GM21576 (cell line): ENCODE results near the gene IKBIP.
A peak's percentile ranks its signal among the peaks of the same experiment; 100 is the strongest.
"Not testable (repeated sequence)": the region's sequence is repeated elsewhere in the genome, so short reads cannot be mapped to it uniquely, and the experiment has no call there.

ENCODE experiments used
- ATAC-seq: cut with Tn5 transposase; IDR thresholded peaks from one replicate; pipeline ENCODE4 v1.9.1; 2021; ENCODE audit warnings: mild to moderate bottlenecking, moderate library complexity; ENCODE audit not compliant: unreplicated experiment

IKBIP gene

DNA sequence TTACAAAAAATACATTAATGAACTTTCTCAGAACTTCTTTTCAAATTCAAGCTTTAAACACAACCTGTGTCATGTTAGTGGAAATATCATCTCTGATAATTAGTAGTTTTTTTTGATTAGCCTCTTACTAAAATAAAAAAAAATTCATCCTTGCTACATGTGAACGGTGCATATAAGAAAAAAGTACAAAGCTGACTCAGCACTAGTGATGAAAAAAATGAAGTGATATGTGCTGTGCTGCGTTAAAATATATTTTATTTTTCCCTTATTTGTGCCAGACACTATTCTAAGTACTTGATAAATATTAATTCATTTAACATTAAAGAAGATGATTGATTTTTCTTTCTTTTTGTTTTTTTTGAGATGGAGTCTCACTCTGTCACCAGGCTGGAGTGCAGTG, 7.5 kb downstream of the IKBIP start:
- no peak for ATAC-seq

GRCh38 chr12:98635657-98636323, 8.8 kb downstream of the IKBIP start:
- ATAC-seq, result peak; percentile 85

DNA sequence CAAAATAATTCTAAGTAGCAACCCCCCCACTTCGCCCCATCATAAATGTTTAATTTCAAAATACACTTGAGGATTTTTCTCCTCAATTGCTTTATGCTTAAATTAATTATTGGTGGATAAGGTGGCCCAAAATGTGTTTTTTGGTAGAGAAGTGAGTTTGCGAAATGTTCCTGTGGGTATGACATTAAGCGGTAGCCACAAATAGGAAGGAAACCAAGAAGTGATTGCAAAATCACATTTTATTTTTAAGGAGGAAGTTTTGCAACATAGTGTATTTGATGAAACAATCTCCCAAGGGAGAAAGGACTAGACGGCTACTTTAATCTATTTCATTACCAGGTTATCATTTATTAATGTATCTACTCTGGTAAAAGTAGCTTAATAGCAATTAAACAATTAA, 25.6 kb downstream of the IKBIP start:
- no peak for ATAC-seq

DNA sequence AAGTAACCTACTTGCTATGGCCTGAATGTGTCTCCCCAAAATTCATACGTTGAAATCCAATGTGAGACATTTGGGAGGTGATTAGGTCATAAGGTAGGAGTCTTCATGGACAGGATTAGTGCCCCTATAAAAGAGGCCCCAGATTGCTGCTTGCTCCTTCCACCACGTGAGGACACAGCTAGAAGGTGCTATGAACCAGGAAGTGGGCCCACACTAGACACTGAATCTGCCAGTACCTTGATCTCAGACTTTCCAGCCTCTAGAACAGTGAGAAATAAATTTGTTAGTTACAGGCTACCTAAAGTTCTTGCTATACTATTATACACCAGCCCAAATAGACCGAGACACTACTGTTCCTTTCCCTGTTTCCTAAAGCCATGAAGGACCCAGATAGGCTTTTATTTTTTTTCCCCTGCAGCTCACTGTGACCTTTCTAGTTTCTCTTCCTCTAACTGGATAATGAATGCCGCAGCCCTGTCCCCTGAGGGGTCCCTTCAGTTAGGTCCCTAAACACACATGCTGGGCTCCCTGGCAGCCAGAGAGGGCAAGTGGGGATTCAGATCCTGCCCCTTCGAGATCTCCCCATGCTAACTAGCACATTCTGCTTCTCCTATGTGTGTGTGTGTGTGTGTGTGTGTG, 31.8 kb downstream of the IKBIP start:
- peak; percentile 85 for ATAC-seq

GRCh38 chr12:98610596-98610995, 34.0 kb downstream of the IKBIP start:
- no peak for ATAC-seq

GRCh38 chr12:98606359-98606988, 38.1 kb downstream of the IKBIP start:
- no peak for ATAC-seq

- no peak for ATAC-seq
Observed at GRCh38 chr12:98601924-98602323, 42.7 kb downstream of the IKBIP start.

- ATAC-seq, result not testable (repeated sequence)
Observed at GRCh38 chr12:98597313-98597712, 47.3 kb downstream of the IKBIP start.

- no peak for ATAC-seq
Observed at GRCh38 chr12:98595243-98595988, 49.2 kb downstream of the IKBIP start.

DNA sequence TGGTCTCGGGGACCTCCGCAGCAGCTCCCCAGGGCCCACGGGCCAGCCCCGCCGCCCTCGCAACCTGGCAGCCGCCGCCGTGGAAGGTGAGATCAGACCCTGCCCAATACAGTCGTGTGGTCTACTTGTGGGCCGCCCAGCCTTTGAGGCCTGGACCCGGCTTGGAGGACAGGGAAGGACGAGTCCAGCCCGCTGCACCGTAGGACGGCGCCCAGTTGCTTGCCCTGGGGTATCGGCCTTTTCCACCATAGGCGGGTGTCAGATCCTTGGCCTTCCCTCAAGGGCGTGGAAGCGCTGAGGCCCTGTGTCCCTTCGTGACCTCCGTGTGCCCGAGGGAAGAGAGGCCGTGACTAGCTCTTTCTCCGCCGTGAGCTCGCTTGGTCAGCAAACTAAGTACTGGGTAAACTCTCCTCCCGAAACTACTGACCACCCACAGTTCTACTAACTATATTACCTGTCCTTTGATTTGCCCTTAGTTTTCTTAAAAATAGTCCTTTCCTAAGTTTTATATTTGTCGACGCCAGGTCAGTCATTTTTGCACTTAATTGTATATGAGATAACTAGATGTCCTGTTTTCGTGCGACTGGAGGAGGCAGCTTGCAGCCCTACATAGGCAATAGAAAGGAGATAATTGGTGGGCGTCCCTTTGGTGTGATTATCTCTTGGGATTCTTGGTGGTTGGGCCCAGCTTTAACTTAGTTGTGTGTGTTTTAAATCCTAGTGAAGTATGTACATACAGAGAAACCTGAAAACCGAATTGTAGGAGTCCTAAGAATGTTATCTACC, 50.3 kb downstream of the IKBIP start:
- peak; percentile 3 for ATAC-seq

DNA sequence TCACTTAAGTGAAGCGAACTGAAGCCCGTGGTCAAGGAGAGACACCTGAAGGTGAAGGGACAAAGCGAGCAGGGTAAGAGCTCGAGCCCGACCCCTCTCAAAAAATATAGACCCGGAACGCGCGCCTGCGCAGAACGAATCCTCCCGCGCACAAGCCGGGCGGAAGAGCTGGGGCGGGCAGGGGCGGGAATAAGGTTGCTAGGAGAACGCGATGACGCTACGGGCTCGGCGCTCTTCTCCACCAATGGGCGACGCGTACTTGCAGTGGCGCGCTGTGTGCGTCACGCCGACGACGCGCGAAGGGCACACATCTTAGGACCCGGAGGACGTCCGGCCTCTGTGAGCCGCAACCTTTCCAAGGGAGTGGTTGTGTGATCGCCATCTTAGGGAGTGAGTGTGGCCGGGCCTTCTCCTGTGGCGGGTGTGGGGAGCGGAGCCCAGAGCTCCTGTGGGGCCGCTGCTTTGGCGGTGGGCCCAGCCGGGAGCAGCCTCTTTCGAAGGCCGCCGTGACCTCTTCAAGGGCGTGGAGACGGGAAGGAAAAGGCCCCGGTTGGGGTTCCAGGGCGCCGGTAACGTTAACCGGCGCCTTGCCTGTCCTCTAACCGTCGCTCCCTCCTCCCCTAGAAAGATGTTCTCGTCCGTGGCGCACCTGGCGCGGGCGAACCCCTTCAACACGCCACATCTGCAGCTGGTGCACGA, 51.1 kb downstream of the IKBIP start, which contains the start of gene SLC25A3:
Gene SLC25A3, plus strand, starts transcription at position 336 of the 699 bp plus-strand sequence. Its CDS starts 293 bp downstream, at position 629.
- ATAC-seq, result peak; percentile 99

DNA sequence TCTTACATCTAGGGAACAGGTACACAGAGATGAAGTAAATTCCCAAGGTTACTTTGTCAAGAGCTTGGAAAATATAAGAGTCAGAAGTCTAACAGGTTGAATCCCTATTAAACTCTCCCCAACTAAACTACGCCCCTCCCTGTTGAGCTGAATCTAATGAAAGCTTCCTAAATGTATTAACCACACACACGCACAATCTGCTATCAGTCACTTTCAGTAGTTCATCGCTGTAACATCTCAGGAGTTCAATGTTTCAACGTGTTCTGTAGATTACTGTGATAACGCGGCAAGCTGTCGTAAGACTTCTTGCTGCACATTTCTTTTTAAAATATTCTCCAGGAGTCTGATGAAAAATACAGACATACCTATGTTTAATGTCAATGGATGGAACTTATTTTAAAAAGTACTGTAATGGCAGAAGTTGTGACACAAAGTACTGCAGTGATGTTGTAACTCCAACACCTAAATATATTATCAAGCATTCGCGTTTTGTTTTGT, 51.7 kb downstream of the IKBIP start:
- no peak for ATAC-seq

DNA sequence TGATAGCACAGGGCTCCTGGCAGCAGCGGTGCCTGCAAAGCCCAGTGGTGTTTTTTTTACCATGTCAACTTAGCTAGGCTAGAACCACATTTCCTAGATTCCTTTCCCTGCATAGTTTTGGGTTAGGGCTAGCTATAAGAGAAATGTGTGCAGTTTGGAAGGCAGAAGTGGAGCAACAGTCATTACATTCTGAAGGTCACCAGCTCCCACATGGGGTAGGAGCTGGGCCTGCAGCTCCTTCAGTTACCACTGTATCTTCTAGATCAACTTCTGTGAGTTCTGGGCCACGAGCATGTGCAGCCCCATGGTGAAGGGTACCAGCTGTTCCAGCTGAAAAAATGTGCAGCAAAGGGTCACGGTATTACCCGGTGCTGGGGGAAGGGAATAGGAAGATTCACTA, 53.4 kb downstream of the IKBIP start:
- ATAC-seq, result no peak

- ATAC-seq, result no peak
Observed at GRCh38 chr12:98587084-98587483, 57.5 kb downstream of the IKBIP start.

GRCh38 chr12:98582093-98582492, 62.5 kb downstream of the IKBIP start:
- ATAC-seq, result no peak

- no peak for ATAC-seq
Observed at GRCh38 chr12:98581101-98581500, 63.5 kb downstream of the IKBIP start.

DNA sequence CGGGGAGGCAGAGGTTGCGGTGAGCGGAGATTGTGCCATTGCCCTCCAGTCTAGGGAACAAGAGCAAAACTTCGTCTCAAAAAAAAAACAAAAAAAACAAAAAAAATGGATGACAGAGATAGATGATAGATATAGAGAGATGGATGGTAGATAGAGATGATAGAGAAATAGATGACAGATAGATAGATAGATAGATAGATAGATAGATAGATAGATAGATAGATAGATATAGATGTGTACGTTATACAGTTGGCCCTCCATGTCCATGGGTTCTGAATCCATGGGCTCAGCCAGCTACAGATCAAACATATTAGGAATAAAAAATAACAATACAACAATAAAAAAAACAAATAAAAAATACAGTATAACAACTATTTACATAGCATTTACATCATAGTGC, 63.9 kb downstream of the IKBIP start:
- ATAC-seq, result no peak

- ATAC-seq, result no peak
Observed at GRCh38 chr12:98579835-98580234, 64.8 kb downstream of the IKBIP start.

GRCh38 chr12:98579347-98579746, 65.2 kb downstream of the IKBIP start:
- ATAC-seq, result no peak

DNA sequence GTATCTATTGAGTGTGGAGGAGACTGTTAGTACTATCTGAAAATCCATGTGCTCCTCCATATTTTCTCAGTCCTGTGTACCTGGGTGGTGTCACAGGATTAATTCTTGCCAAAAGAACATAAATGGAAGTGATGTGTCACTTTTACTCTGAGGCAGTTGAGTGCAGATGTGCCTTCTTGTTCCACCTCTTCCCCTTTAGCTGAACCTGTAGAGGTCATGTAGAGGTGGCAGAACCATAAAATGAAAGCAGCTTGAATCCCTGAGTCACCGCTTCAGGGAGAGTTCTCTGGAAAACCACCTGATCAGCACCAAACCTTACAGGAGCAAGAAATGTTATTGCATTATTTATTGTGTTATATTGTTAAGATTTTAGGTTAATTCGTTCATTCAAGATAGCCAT, 65.8 kb downstream of the IKBIP start:
- ATAC-seq, result no peak
